Activated T-helper 2 cell treated with anti-CD3 and anti-CD28 coated beads, Interferon-gamma antibody, Interleukin-2, Interleukin-4, amounts not matched to agents 10 μg/mL and 5 μg/mL and 100 μg/mL, durations not matched to agents 14 hours and 24 hours and 36 hours (primary cell): ENCODE data around the gene GPR176. TPM values are rescaled to one million over a fixed set of nuclear protein-coding genes. Genes with fewer than 3 reads are reported as not detected.
A peak's percentile ranks its signal among the peaks of the same experiment; 100 is the strongest.

Experiments used
- DNase-seq: peaks from one replicate; pipeline ENCODE4 v3.0.0; 2021; ENCODE audit warnings: low spot score
- H3K27ac Mint-ChIP-seq: one replicate; pipeline ENCODE4 v1.8.0; 2021; ENCODE audit warnings: mixed read lengths
- H3K27me3 Mint-ChIP-seq: one replicate; pipeline ENCODE4 v1.8.0; 2021; ENCODE audit warnings: low read depth, mixed read lengths
- H3K36me3 Mint-ChIP-seq: one replicate; pipeline ENCODE4 v1.8.0; 2021; ENCODE audit warnings: low read depth, mixed read lengths
- H3K4me1 Mint-ChIP-seq: one replicate; pipeline ENCODE4 v1.8.0; 2021; ENCODE audit warnings: low read depth, mixed read lengths
- H3K4me3 Mint-ChIP-seq: one replicate; pipeline ENCODE4 v1.8.0; 2021; ENCODE audit warnings: low read depth, mild to moderate bottlenecking, moderate library complexity, mixed read lengths
- H3K9me3 Mint-ChIP-seq: one replicate; pipeline ENCODE4 v1.8.0; 2021; ENCODE audit warnings: mixed read lengths
- intact Hi-C: fragments of 100-400 bp; cut with micrococcal nuclease; formaldehyde crosslinking; loops from one replicate; pipeline ENCODE4 v1.15.1; 2023
- total RNA-seq: library from RNA; stranded (reverse); gene quantifications from 2 replicates; pipeline ENCODE4 v1.2.3, GENCODE V29; 2022

Gene GPR176
- total RNA-seq, 1 donor from 2014 or later: 0.34 TPM

GRCh38 chr15:39947401-39948197 lies 27.5 kb upstream of the GPR176 start:
- peak overlapping the region; percentile 76 for H3K27ac Mint-ChIP-seq
- DNase-seq: no peak
- peaks cover 21% of the 10 kb centered on the region for H3K4me1 Mint-ChIP-seq
- no peaks in the 10 kb centered on the region for H3K27me3 Mint-ChIP-seq
- no peak overlapping the region for H3K4me3 Mint-ChIP-seq
- peaks cover 55% of the 10 kb centered on the region for H3K36me3 Mint-ChIP-seq
- intact Hi-C loops: no loop called here
- H3K9me3 Mint-ChIP-seq: no peaks in the 10 kb centered on the region

- Mint-ChIP-seq H3K9me3 (no peaks in the 10 kb centered on the region), H3K4me3 (no peak overlapping the region), H3K27me3 (no peaks in the 10 kb centered on the region), H3K4me1 (peaks cover 28% of the 10 kb centered on the region), H3K27ac (no peak overlapping the region), H3K36me3 (peaks cover 60% of the 10 kb centered on the region)
- intact Hi-C loops: no loop called here
- no peak for DNase-seq
These were observed 26.8 kb upstream of the GPR176 start for GRCh38 chr15:39946862-39947261.

GRCh38 chr15:39944726-39945125 lies 24.7 kb upstream of the GPR176 start:
- Mint-ChIP-seq H3K4me3 (no peak overlapping the region), H3K27ac (no peak overlapping the region), H3K4me1 (peaks cover 34% of the 10 kb centered on the region), H3K9me3 (no peaks in the 10 kb centered on the region), H3K27me3 (no peaks in the 10 kb centered on the region), H3K36me3 (peaks cover 57% of the 10 kb centered on the region)
- intact Hi-C loops: no loop called here
- no peak for DNase-seq

GRCh38 chr15:39942753-39943150 lies 22.7 kb upstream of the GPR176 start:
- intact Hi-C loops: loop anchor here (2.0 kb wide), 1 partner anchor 26 kb away; no protein-coding TSS in a partner anchor
- Mint-ChIP-seq H3K36me3 (peaks cover 60% of the 10 kb centered on the region), H3K27me3 (no peaks in the 10 kb centered on the region), H3K4me1 (peaks cover 32% of the 10 kb centered on the region), H3K4me3 (no peak overlapping the region), H3K9me3 (no peaks in the 10 kb centered on the region), H3K27ac (no peak overlapping the region)
- DNase-seq: no peak

- H3K4me1 Mint-ChIP-seq: peaks cover 31% of the 10 kb centered on the region
- no peaks in the 10 kb centered on the region for H3K27me3 Mint-ChIP-seq
- no peak overlapping the region for H3K27ac Mint-ChIP-seq
- H3K36me3 Mint-ChIP-seq: peaks cover 62% of the 10 kb centered on the region
- intact Hi-C loops: loop anchor here (2.0 kb wide), 1 partner anchor 27 kb away; no protein-coding TSS in a partner anchor
- H3K4me3 Mint-ChIP-seq: no peak overlapping the region
- no peak for DNase-seq
- no peaks in the 10 kb centered on the region for H3K9me3 Mint-ChIP-seq
These were observed 22.2 kb upstream of the GPR176 start for GRCh38 chr15:39942101-39942752.

GRCh38 chr15:39939487-39940452 lies 19.7 kb upstream of the GPR176 start:
- intact Hi-C loops: no loop called here
- Mint-ChIP-seq H3K27me3 (no peaks in the 10 kb centered on the region), H3K4me1 (peaks cover 43% of the 10 kb centered on the region), H3K36me3 (peaks cover 59% of the 10 kb centered on the region), H3K27ac (no peak overlapping the region), H3K4me3 (no peak overlapping the region), H3K9me3 (no peaks in the 10 kb centered on the region)
- DNase-seq: no peak

DNA sequence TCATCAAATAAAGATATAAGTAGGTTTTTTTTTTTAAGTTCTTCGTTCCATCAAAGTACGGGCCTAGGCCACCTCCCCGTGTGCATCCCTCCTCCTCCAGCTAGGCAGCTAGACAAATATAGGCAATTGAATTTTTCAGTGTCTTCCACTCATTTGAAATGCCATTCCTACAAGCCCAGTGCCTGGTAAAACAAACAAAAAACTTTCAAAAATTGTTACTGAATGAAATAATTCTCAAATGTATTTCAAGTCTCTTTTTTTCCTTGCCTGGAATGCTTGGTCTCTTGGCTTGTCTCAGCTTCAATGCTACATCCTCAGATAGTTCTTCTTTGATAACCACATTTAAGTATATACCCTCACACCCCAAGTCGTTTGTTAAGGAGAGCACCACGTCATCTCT lies 17.6 kb upstream of the GPR176 start:
- intact Hi-C loops: no loop called here
- H3K4me1 Mint-ChIP-seq: peaks cover 46% of the 10 kb centered on the region
- no peak overlapping the region for H3K27ac Mint-ChIP-seq
- H3K36me3 Mint-ChIP-seq: peaks cover 45% of the 10 kb centered on the region
- no peaks in the 10 kb centered on the region for H3K9me3 Mint-ChIP-seq
- no peak overlapping the region for H3K4me3 Mint-ChIP-seq
- no peaks in the 10 kb centered on the region for H3K27me3 Mint-ChIP-seq
- no peak for DNase-seq

- DNase-seq: no peak
- Mint-ChIP-seq H3K27me3 (no peaks in the 10 kb centered on the region), H3K4me3 (peak overlapping the region; percentile 6), H3K9me3 (no peaks in the 10 kb centered on the region), H3K4me1 (peaks cover 44% of the 10 kb centered on the region), H3K36me3 (peaks cover 38% of the 10 kb centered on the region), H3K27ac (no peak overlapping the region)
- intact Hi-C loops: no loop called here
These were observed 16.6 kb upstream of the GPR176 start for GRCh38 chr15:39936681-39937080.

DNA sequence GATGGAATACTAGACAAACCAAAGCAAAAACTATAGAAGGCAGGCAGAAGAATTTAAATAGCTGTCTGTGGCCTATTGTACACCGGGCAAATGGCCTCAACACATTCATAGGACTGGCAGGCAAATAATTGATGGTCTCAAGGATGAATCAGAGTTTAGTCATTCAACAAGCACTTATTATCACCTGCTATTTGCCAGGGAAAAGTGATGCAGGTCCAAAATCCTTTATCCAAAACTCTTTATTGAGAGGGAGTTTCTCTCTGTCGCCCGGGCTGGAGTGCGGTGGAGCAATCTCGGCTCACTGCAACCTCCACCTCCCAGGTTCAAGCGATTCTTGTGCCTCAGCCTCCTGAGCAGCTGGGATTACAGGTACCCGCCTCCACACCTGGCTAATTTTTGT lies 16.1 kb upstream of the GPR176 start:
- H3K36me3 Mint-ChIP-seq: peaks cover 37% of the 10 kb centered on the region
- no peak for DNase-seq
- H3K4me1 Mint-ChIP-seq: peaks cover 42% of the 10 kb centered on the region
- intact Hi-C loops: no loop called here
- no peak overlapping the region for H3K27ac Mint-ChIP-seq
- H3K27me3 Mint-ChIP-seq: no peaks in the 10 kb centered on the region
- no peak overlapping the region for H3K4me3 Mint-ChIP-seq
- H3K9me3 Mint-ChIP-seq: no peaks in the 10 kb centered on the region

- no peak for DNase-seq
- no peak overlapping the region for H3K27ac Mint-ChIP-seq
- H3K27me3 Mint-ChIP-seq: no peaks in the 10 kb centered on the region
- intact Hi-C loops: loop anchor here (2.0 kb wide), 1 partner anchor 14 kb away; the partner anchor contains the start of gene GPR176
- peaks cover 42% of the 10 kb centered on the region for H3K4me1 Mint-ChIP-seq
- peak overlapping the region; percentile 90 for H3K4me3 Mint-ChIP-seq
- peaks cover 33% of the 10 kb centered on the region for H3K36me3 Mint-ChIP-seq
- no peaks in the 10 kb centered on the region for H3K9me3 Mint-ChIP-seq
These were observed 15.2 kb upstream of the GPR176 start for GRCh38 chr15:39935241-39935640.

DNA sequence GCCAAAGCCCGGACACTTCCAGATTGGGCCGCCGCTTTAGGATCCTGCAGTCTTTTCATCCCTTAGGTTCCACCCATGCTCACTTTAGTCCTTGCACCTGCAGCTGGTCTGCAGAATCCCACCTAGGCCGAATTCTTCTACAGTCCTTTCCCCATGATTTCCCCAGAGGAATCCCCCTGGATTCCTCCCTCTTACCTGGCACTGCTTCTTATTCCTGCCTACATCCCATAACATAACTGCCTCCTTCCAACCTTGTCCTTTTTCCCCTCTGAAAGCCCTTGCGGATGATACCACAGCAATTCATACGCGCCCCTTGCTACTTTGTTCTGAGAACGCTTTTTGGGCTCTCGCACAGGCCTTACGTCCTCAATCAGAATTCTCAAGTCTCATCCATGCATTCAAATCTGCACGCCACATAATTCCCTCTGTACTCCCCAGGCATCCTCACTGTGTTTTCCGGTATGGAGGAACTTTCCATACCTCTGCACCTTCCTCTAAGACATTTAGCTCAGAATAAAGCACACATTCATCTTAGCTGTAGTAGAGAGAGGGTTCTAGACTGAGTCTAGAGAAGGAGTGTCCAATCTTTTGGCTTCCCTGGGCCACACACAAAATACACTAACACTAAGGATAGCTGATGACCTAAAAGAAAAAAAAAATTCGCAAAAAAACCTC lies 14.5 kb upstream of the GPR176 start:
- peaks cover 36% of the 10 kb centered on the region for H3K4me1 Mint-ChIP-seq
- H3K27me3 Mint-ChIP-seq: peaks cover 1% of the 10 kb centered on the region
- peak overlapping the region; percentile 90 for H3K4me3 Mint-ChIP-seq
- H3K27ac Mint-ChIP-seq: peak overlapping the region; percentile 67
- no peak for DNase-seq
- H3K9me3 Mint-ChIP-seq: no peaks in the 10 kb centered on the region
- peaks cover 26% of the 10 kb centered on the region for H3K36me3 Mint-ChIP-seq
- intact Hi-C loops: loop anchor here (2.0 to 5.0 kb wide), 3 partner anchors 14 to 173 kb away; partner anchors contain the start of genes BMF, FSIP1 and GPR176

GRCh38 chr15:39931615-39932014 lies 11.5 kb upstream of the GPR176 start:
- peaks cover 22% of the 10 kb centered on the region for H3K4me1 Mint-ChIP-seq
- H3K27ac Mint-ChIP-seq: no peak overlapping the region
- H3K4me3 Mint-ChIP-seq: no peak overlapping the region
- no peaks in the 10 kb centered on the region for H3K9me3 Mint-ChIP-seq
- peaks cover 3% of the 10 kb centered on the region for H3K27me3 Mint-ChIP-seq
- DNase-seq: no peak
- intact Hi-C loops: loop anchor here (5.0 kb wide), 2 partner anchors 149 to 176 kb away; partner anchors contain the start of genes BMF and FSIP1
- peaks cover 15% of the 10 kb centered on the region for H3K36me3 Mint-ChIP-seq
